Measurements from ENCODE around the gene FZR1. TPM values are rescaled to one million over a fixed set of nuclear protein-coding genes. Genes with fewer than 3 reads are reported as not detected.

FZR1 gene
- total RNA-seq, 6 donors from 2014 or later = 19.9 to 110 (median 37.5) TPM

DNA sequence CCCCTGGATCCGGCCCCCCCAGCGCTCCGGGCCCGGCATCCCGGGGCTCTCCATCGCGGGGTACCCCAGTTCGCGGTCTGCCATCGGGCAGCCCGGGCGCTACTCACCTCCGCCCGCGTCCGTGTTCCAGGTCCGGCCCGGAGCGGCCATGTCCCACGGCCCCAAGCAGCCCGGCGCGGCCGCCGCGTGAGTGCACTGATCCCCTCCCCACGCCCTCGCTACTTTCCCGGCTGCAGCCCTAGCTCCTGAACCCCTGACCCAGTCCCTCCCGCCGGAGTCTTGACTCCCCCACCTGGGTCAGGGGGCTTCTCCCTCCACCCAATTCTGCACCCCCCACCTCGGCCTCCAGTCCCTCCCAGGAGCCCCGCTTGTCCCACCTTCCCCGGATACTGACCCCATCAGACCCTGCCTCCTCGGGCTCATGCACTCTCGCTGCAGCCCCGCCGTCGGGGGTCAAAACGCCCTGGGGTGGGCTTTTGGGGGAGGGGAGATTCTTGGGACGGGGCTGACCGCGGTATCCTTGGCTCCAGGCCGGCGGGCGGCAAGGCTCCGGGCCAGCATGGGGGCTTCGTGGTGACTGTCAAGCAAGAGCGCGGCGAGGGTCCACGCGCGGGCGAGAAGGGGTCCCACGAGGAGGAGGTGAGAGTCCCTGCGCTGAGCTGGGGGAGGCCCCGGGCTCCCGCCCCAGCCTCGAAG, 67.2 kb downstream of the FZR1 start:
- 0% methylated on average over 12 to 29 of the region's 60 CpGs for WGBS, 2 donors
- Histone ChIP-seq H3K4me3 (peak overlapping the region; percentile 85 to 92 (median 88)), H3K27ac (peak overlapping the region; percentile 80 to 92 (median 82)), H3K27me3 (no peaks in the 10 kb centered on the region), H3K9me3 (no peaks in the 10 kb centered on the region), H3K36me3 (peaks cover 0 to 12% (median 0%) of the 10 kb centered on the region in 4 donors), H3K4me1 (peaks cover 15 to 33% (median 25%) of the 10 kb centered on the region in 4 donors)
- TF ChIP-seq EP300 (IDR thresholded peaks at IDR 0.05) (no peak), POLR2AphosphoS5 (IDR thresholded peaks at IDR 0.05) (no peak), POLR2A (IDR thresholded peaks at IDR 0.05) (no peak)
- TF ChIP-seq, protein P1, sequence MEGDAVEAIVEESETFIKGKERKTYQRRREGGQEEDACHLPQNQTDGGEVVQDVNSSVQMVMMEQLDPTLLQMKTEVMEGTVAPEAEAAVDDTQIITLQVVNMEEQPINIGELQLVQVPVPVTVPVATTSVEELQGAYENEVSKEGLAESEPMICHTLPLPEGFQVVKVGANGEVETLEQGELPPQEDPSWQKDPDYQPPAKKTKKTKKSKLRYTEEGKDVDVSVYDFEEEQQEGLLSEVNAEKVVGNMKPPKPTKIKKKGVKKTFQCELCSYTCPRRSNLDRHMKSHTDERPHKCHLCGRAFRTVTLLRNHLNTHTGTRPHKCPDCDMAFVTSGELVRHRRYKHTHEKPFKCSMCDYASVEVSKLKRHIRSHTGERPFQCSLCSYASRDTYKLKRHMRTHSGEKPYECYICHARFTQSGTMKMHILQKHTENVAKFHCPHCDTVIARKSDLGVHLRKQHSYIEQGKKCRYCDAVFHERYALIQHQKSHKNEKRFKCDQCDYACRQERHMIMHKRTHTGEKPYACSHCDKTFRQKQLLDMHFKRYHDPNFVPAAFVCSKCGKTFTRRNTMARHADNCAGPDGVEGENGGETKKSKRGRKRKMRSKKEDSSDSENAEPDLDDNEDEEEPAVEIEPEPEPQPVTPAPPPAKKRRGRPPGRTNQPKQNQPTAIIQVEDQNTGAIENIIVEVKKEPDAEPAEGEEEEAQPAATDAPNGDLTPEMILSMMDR (IDR thresholded peaks at IDR 0.05) = no peak
- ATAC-seq (ENCODE audit: low FRiP score in 2 of 2) (peak; percentile 13 to 33), DNase-seq (peak; percentile 29 to 92)

DNA sequence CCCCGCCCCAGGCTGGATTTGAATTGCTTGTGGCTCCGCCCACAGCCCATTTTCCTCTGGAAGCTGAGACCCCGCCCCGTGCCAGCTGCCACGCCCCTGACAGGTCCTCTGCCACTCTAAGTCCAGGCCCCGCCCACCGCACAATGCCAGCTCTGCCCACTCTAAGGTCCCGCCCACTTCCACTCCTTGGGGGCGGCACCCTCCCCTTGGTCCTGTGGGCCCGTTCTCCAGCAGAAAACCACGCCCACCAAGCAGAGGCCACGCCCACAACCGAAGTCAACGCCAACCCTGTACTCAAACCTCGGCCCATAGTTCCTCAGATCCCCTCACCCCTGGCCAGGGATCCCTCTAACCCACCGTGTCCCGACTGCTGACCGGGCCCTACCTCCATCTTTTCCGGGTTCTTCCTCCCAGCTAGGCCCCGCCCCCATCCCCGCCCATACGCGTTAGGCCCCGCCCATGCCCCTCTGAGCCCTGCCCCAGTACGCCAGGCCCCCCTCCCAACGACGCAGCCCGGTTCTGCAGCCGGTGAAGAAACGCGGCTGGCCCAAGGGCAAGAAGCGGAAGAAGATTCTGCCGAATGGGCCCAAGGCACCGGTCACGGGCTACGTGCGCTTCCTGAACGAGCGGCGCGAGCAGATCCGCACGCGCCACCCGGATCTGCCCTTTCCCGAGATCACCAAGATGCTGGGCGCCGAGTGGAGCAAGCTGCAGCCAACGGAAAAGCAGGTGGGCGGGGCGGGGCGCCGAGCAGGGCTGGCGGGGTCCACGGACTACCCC, 67.9 kb downstream of the FZR1 start:
- Histone ChIP-seq H3K27ac (peak overlapping the region in 3 of 4 donors; percentile 23 to 92 (median 80)), H3K4me3 (peak overlapping the region in 3 of 4 donors; percentile 86 to 92 (median 91)), H3K27me3 (no peaks in the 10 kb centered on the region), H3K4me1 (peaks cover 15 to 33% (median 25%) of the 10 kb centered on the region in 4 donors), H3K9me3 (no peaks in the 10 kb centered on the region), H3K36me3 (peaks cover 0 to 13% (median 0%) of the 10 kb centered on the region in 4 donors)
- DNase-seq (peak; percentile 96 to 99), ATAC-seq (ENCODE audit: low FRiP score in 2 of 2) (peak; percentile 64 to 86)
- TF ChIP-seq POLR2A (IDR thresholded peaks at IDR 0.05) = no peak
- TF ChIP-seq, protein P1 (IDR thresholded peaks at IDR 0.05) = no peak
- TF ChIP-seq EP300 (IDR thresholded peaks at IDR 0.05) = no peak
- no peak for TF ChIP-seq POLR2AphosphoS5 (IDR thresholded peaks at IDR 0.05)
- WGBS, 2 donors = 49 to 60% methylated on average over 29 to 31 of the region's 55 CpGs

DNA sequence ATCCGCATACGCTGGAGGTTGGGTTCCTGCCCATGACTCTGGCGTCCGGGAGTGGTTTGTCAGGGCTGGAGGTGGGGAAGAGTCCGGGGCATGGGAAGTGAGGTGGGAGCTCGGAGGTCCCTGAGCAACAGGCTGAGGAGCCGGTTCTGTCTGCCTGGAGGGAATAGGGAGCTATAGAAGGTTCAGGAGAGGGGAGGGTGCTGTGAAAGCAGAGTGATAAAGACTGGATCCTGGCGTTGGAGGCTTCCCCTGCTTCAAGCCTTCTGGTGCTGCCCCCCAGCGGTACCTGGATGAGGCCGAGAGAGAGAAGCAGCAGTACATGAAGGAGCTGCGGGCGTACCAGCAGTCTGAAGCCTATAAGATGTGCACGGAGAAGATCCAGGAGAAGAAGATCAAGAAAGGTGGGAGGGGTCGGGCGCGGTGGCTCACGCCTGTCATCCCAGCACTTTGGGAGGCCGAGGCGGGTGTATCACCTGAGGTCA, 69.2 kb downstream of the FZR1 start:
- ATAC-seq (ENCODE audit: low FRiP score in 2 of 2) = no peak
- Histone ChIP-seq H3K27ac (no peak overlapping the region), H3K27me3 (no peaks in the 10 kb centered on the region), H3K4me1 (peaks cover 15 to 33% (median 25%) of the 10 kb centered on the region in 4 donors), H3K4me3 (no peak overlapping the region), H3K9me3 (no peaks in the 10 kb centered on the region), H3K36me3 (peaks cover 0 to 13% (median 0%) of the 10 kb centered on the region in 4 donors)
- WGBS, 2 donors = 89 to 92% methylated on average over 19 of the region's 19 CpGs
- DNase-seq = no peak
- TF ChIP-seq POLR2A (IDR thresholded peaks at IDR 0.05) (no peak), EP300 (IDR thresholded peaks at IDR 0.05) (no peak), POLR2AphosphoS5 (IDR thresholded peaks at IDR 0.05) (no peak)
- TF ChIP-seq, protein P1 (IDR thresholded peaks at IDR 0.05) = no peak

DNA sequence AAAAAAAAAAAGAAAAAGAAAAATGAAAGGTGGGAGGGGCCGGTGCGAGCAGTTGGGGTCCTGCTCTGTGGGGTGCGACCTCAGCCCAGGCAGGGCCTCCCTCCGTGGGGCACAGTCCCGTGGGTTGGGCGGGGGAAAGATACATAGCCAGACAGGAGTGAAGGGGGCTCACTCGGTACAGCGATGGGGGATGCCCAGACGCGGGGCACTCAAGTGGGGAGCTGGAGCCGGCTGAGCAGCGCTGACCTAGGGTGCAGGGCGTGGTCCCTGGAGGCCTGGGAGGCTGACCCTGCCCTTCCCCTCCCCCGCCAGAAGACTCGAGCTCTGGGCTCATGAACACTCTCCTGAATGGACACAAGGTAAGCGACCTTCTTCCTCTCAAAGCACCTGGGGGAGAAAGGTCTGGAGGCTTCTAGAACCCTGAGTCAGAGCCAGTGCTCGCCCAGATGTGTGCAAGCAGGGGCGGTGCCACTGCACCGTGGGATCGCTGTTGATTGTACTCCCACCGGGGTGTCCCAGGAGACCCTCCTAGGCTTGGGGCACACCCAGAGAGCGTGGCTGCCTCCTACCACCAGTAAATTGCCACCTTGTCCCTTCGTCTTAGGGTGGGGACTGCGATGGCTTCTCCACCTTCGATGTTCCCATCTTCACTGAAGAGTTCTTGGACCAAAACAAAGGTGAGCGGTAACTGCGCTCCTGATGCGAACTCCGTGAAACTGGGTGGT, 70.0 kb downstream of the FZR1 start:
- no peak for ATAC-seq (ENCODE audit: low FRiP score in 2 of 2)
- 92 to 94% methylated on average over 27 to 29 of the region's 29 CpGs for WGBS, 2 donors
- H3K27ac ChIP-seq = peak overlapping the region in 1 of 4 donors; percentile 15
- DNase-seq = no peak
- H3K4me3 ChIP-seq = peak overlapping the region in 3 of 4 donors; percentile 7 to 40 (median 28)
- TF ChIP-seq, protein P1 (IDR thresholded peaks at IDR 0.05) = no peak
- TF ChIP-seq POLR2A (IDR thresholded peaks at IDR 0.05) = no peak
- no peak for TF ChIP-seq POLR2AphosphoS5 (IDR thresholded peaks at IDR 0.05)
- no peak for TF ChIP-seq EP300 (IDR thresholded peaks at IDR 0.05)
- peaks cover 15 to 33% (median 25%) of the 10 kb centered on the region in 4 donors for H3K4me1 ChIP-seq
- no peaks in the 10 kb centered on the region for H3K27me3 ChIP-seq
- peaks cover 0 to 13% (median 0%) of the 10 kb centered on the region in 4 donors for H3K36me3 ChIP-seq
- no peaks in the 10 kb centered on the region for H3K9me3 ChIP-seq
